ENCODE measurements around the gene ETV3L. TPM values are rescaled to one million over a fixed set of nuclear protein-coding genes. Genes with fewer than 3 reads are reported as not detected.
A peak's percentile ranks its signal among the peaks of the same experiment; 100 is the strongest.

Gene ETV3L
- total RNA-seq, 1 donor from 2014 or later, result not detected

- intact Hi-C loops (cut with DNase I), result no loop called here
- TF ChIP-seq POLR2AphosphoS5 (IDR thresholded peaks at IDR 0.05; ENCODE audit: insufficient read depth in 1 of 2, low read depth in 1 of 2) (peak in 1 of 2 donors; percentile 85), CTCF (IDR thresholded peaks at IDR 0.05) (no peak), POLR2A (IDR thresholded peaks at IDR 0.05) (no peak)
- peaks cover 9 to 82% of the 10 kb centered on the region in 2 donors for H3K36me3 ChIP-seq
Observed at GRCh38 chr1:157132616-157133167, 33.1 kb upstream of the ETV3L start.

GRCh38 chr1:157132111-157132510 is 32.5 kb upstream of the ETV3L start:
- Histone ChIP-seq H3K4me3 (no peak overlapping the region), H3K4me1 (peaks cover 54% of the 10 kb centered on the region), H3K36me3 (peaks cover 9 to 86% of the 10 kb centered on the region in 2 donors), H3K27me3 (no peaks in the 10 kb centered on the region), H3K9me3 (no peaks in the 10 kb centered on the region), H3K27ac (peak overlapping the region; percentile 30)
- no peak for DNase-seq (ENCODE audit: extremely low spot score in 2 of 2)
- no peak for TF ChIP-seq POLR2AphosphoS5 (IDR thresholded peaks at IDR 0.05; ENCODE audit: insufficient read depth in 1 of 2, low read depth in 1 of 2)
- intact Hi-C loops (cut with DNase I), result no loop called here

More at GRCh38 chr1:157132616-157133167, 33.1 kb upstream of the ETV3L start:
- DNase-seq (ENCODE audit: extremely low spot score in 2 of 2), result no peak
- Histone ChIP-seq H3K27ac (peak overlapping the region; percentile 60), H3K4me1 (peaks cover 59% of the 10 kb centered on the region), H3K27me3 (no peaks in the 10 kb centered on the region), H3K9me3 (no peaks in the 10 kb centered on the region), H3K4me3 (no peak overlapping the region)

GRCh38 chr1:157131281-157131680 is 31.7 kb upstream of the ETV3L start:
- Histone ChIP-seq H3K4me1 (peaks cover 46% of the 10 kb centered on the region), H3K27ac (peak overlapping the region; percentile 30), H3K27me3 (no peaks in the 10 kb centered on the region), H3K4me3 (no peak overlapping the region), H3K9me3 (no peaks in the 10 kb centered on the region), H3K36me3 (peaks cover 9 to 89% of the 10 kb centered on the region in 2 donors)
- intact Hi-C loops (cut with DNase I), result no loop called here
- no peak for DNase-seq (ENCODE audit: extremely low spot score in 2 of 2)
- TF ChIP-seq POLR2AphosphoS5 (IDR thresholded peaks at IDR 0.05; ENCODE audit: insufficient read depth in 1 of 2, low read depth in 1 of 2) (no peak), CTCF (IDR thresholded peaks at IDR 0.05) (no peak), POLR2A (IDR thresholded peaks at IDR 0.05) (no peak)

- H3K4me3 ChIP-seq, result no peak overlapping the region
- DNase-seq (ENCODE audit: extremely low spot score in 2 of 2), result no peak
- peaks cover 0 to 57% of the 10 kb centered on the region in 2 donors for H3K36me3 ChIP-seq
- H3K27ac ChIP-seq, result no peak overlapping the region
- TF ChIP-seq POLR2AphosphoS5 (IDR thresholded peaks at IDR 0.05; ENCODE audit: insufficient read depth in 1 of 2, low read depth in 1 of 2), result no peak
- no peak for TF ChIP-seq CTCF (IDR thresholded peaks at IDR 0.05)
- TF ChIP-seq POLR2A (IDR thresholded peaks at IDR 0.05), result no peak
- no peaks in the 10 kb centered on the region for H3K4me1 ChIP-seq
- intact Hi-C loops (cut with DNase I), result no loop called here
- H3K27me3 ChIP-seq, result no peaks in the 10 kb centered on the region
- no peaks in the 10 kb centered on the region for H3K9me3 ChIP-seq
Observed at GRCh38 chr1:157124855-157125254, 25.2 kb upstream of the ETV3L start.

GRCh38 chr1:157119448-157119847 is 19.8 kb upstream of the ETV3L start:
- Histone ChIP-seq H3K36me3 (peaks cover 0 to 11% of the 10 kb centered on the region in 2 donors), H3K9me3 (no peaks in the 10 kb centered on the region), H3K27ac (no peak overlapping the region), H3K4me1 (no peaks in the 10 kb centered on the region), H3K4me3 (no peak overlapping the region), H3K27me3 (no peaks in the 10 kb centered on the region)
- intact Hi-C loops (cut with DNase I), result no loop called here
- DNase-seq (ENCODE audit: extremely low spot score in 2 of 2), result no peak
- TF ChIP-seq CTCF (IDR thresholded peaks at IDR 0.05) (no peak), POLR2AphosphoS5 (IDR thresholded peaks at IDR 0.05; ENCODE audit: insufficient read depth in 1 of 2, low read depth in 1 of 2) (no peak), POLR2A (IDR thresholded peaks at IDR 0.05) (no peak)
